ENCODE results near the gene DIO3.

The DIO3 gene

GRCh38 chr14:101583006-101583714 lies 21.9 kb downstream of the DIO3 start:
- no peak for DNase-seq (ENCODE audit: low spot score)

- no peak for DNase-seq (ENCODE audit: low spot score)
Measured at GRCh38 chr14:101583715-101584054, 22.4 kb downstream of the DIO3 start.

GRCh38 chr14:101584055-101584859 lies 23.0 kb downstream of the DIO3 start:
- DNase-seq (ENCODE audit: low spot score) = peak; percentile 79

- DNase-seq (ENCODE audit: low spot score) = no peak
Measured at GRCh38 chr14:101585211-101585610, 23.9 kb downstream of the DIO3 start.

GRCh38 chr14:101586531-101587430 lies 25.5 kb downstream of the DIO3 start:
- no peak for DNase-seq (ENCODE audit: low spot score)

GRCh38 chr14:101587441-101587911 lies 26.2 kb downstream of the DIO3 start:
- no peak for DNase-seq (ENCODE audit: low spot score)

- no peak for DNase-seq (ENCODE audit: low spot score)
Measured at GRCh38 chr14:101588286-101588975, 27.1 kb downstream of the DIO3 start.

- DNase-seq (ENCODE audit: low spot score) = no peak
Measured at GRCh38 chr14:101588990-101589389, 27.7 kb downstream of the DIO3 start.

- no peak for DNase-seq (ENCODE audit: low spot score)
Measured at GRCh38 chr14:101589486-101590015, 28.3 kb downstream of the DIO3 start.

GRCh38 chr14:101590062-101590461 lies 28.8 kb downstream of the DIO3 start:
- DNase-seq (ENCODE audit: low spot score) = peak; percentile 12

GRCh38 chr14:101590616-101591015 lies 29.3 kb downstream of the DIO3 start:
- no peak for DNase-seq (ENCODE audit: low spot score)

GRCh38 chr14:101591121-101591520 lies 29.8 kb downstream of the DIO3 start:
- peak; percentile 9 for DNase-seq (ENCODE audit: low spot score)

GRCh38 chr14:101591582-101591981 lies 30.3 kb downstream of the DIO3 start:
- peak; percentile 4 for DNase-seq (ENCODE audit: low spot score)

- peak; percentile 9 for DNase-seq (ENCODE audit: low spot score)
Measured at GRCh38 chr14:101593411-101594238, 32.3 kb downstream of the DIO3 start.

GRCh38 chr14:101594511-101595148 lies 33.3 kb downstream of the DIO3 start:
- DNase-seq (ENCODE audit: low spot score) = no peak

GRCh38 chr14:101595349-101595748 lies 34.1 kb downstream of the DIO3 start:
- DNase-seq (ENCODE audit: low spot score) = no peak

- no peak for DNase-seq (ENCODE audit: low spot score)
Measured at GRCh38 chr14:101595887-101596721, 34.8 kb downstream of the DIO3 start.

GRCh38 chr14:101596742-101597141 lies 35.4 kb downstream of the DIO3 start:
- DNase-seq (ENCODE audit: low spot score) = no peak

GRCh38 chr14:101598159-101598558 lies 36.9 kb downstream of the DIO3 start:
- peak; percentile 5 for DNase-seq (ENCODE audit: low spot score)
